Left lung (tissue), 10 donors: ENCODE data around the gene C1orf115. TPM values are rescaled to one million over a fixed set of nuclear protein-coding genes. Genes with fewer than 3 reads are reported as not detected.
"Not testable (repeated sequence)": the region's sequence is repeated elsewhere in the genome, so short reads cannot be mapped to it uniquely, and the experiment has no call there.

Experiments used
- ATAC-seq: fragments of 200-7000 bp; cut with Tn5 transposase; one replicate; pipeline ENCODE4 v1.9.1; 2020; ENCODE audit warnings: moderate library complexity
- DNase-seq, 4 donors: peaks; one replicate each; pipeline ENCODE4 v3.0.0-alpha.2; 2013 to 2020
- H3K27ac ChIP-seq, 2 donors: fragments of 200-600 bp; sonication (generic) in 1 of 2; one replicate each; pipeline versions ENCODE4 v1.5.0 to v1.8.0; 2020 to 2021
- H3K27me3 ChIP-seq, 2 donors: fragments of 200-600 bp; sonication (generic) in 1 of 2; one replicate each; pipeline versions ENCODE4 v1.5.0 to v1.8.0; 2020 to 2021
- H3K36me3 ChIP-seq, 2 donors: fragments of 200-600 bp; sonication (generic) in 1 of 2; one replicate each; pipeline versions ENCODE4 v1.5.0 to v1.8.0; 2020 to 2021
- H3K4me1 ChIP-seq, 2 donors: fragments of 200-600 bp; one replicate each; pipeline ENCODE4 v1.8.0; 2021
- H3K4me3 ChIP-seq, 2 donors: fragments of 200-600 bp; sonication (generic) in 1 of 2; one replicate each; pipeline versions ENCODE4 v1.5.0 to v1.8.0; 2020 to 2021; ENCODE audit warnings: mild to moderate bottlenecking in 1 of 2
- H3K9me3 ChIP-seq, 2 donors: fragments of 200-600 bp; sonication (generic) in 1 of 2; one replicate each; pipeline versions ENCODE4 v1.5.0 to v1.8.0; 2020 to 2021
- CTCF ChIP-seq, 2 donors: fragments of 200-600 bp; sonication (generic) in 1 of 2; IDR thresholded peaks; one replicate each; pipeline versions ENCODE4 v1.5.0 to v1.8.0; 2021; ENCODE audit warnings: antibody characterized with exemption in 2 of 2
- intact Hi-C, 2 donors: fragments of 100-400 bp; cut with DNase I; formaldehyde crosslinking; loops; one replicate each; pipeline versions ENCODE4 v1.11.2 to v1.14.2; 2022
- polyA plus RNA-seq, 6 donors: library from polyadenylated mRNA; unstranded; fragments of 120-200 nt; gene quantifications; one replicate each; pipeline ENCODE4 v1.2.1, GENCODE V29; 2013; ENCODE audit not compliant: insufficient read length in 6 of 6
- total RNA-seq, 2 donors: library from RNA; stranded (reverse); fragmentation: NEBNext Ultra II Directional; extraction: Animal tissue kit (Norgen Biotek cat#: 25700); gene quantifications; one replicate each; pipeline ENCODE4 v1.2.1, GENCODE V29; 2021
- donor health status: DM: no; HTN: yes; CAD: no.
- donor health status: DM: no; HTN: no; CAD: no.

C1orf115 gene
- total and polyA plus RNA-seq, 8 donors, result 13.1 to 25.0 (median 19.0) TPM

DNA sequence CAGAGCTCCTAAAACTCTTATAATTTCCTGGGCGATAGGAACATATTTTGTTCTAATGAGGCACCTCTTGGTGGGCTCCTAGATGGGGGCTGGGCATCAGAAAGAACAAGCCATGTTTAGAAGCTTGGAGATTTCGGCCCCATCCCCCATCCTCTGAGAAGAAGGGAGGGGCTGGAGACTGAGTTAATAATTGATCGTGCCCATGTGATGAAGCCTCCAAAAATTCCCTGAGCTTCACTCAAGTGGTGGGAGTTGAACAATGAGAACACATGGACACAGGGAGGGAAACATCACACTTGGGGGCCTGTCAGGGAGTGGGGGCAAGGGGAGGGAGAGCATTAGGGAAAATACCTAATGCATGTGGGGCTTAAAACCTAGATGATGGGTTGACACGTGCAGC lies 18.1 kb downstream of the C1orf115 start:
- intact Hi-C loops, result no loop called here
- Histone ChIP-seq H3K36me3 (no peaks in the 10 kb centered on the region), H3K4me1 (no peaks in the 10 kb centered on the region), H3K9me3 (no peaks in the 10 kb centered on the region), H3K4me3 (no peak overlapping the region), H3K27ac (no peak overlapping the region), H3K27me3 (no peaks in the 10 kb centered on the region)
- DNase-seq (no peak), ATAC-seq (no peak)
- no peak for TF ChIP-seq CTCF (IDR thresholded peaks at IDR 0.05)

DNA sequence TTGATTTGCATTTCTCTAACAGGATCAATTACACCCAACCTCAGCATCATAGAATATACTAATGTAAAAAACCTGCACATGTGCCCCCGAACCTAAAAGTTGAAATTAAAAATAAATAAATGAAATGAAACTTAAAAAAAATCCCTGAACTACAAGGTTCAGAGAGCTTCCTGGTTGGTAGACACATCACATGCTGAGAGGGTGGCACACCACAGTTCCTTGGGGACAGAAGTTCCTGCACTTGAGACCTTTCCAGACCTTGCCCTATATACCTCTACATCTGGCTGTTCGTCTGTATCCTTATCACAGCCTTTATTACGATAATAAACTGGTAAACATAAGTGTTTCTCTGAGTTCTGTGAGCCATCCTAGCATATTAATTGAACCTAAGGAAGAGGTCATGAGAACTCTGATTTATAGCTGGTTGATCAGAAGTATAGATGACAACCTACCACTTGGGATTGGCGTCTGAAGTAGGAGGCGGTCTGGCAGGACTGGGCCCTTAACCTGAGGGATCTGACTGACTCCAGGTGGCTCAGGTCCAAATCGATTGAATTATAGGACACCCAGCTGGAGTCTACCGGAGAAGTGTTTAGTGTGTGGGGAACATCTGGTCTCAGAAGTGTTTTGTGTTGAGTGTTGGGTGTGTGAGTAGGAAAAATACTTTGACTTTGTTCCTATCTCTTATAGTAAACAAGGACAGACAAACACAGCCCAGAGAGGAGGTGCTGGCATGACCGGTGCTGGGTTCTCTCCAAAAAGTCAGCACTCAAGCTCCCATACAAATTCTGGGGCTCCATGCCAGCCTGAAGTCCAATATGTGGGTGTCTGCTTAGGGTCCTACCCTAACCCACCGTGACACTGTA lies 19.0 kb downstream of the C1orf115 start:
- no peaks in the 10 kb centered on the region for H3K27me3 ChIP-seq
- ATAC-seq, result no peak
- no peak for TF ChIP-seq CTCF (IDR thresholded peaks at IDR 0.05)

DNA sequence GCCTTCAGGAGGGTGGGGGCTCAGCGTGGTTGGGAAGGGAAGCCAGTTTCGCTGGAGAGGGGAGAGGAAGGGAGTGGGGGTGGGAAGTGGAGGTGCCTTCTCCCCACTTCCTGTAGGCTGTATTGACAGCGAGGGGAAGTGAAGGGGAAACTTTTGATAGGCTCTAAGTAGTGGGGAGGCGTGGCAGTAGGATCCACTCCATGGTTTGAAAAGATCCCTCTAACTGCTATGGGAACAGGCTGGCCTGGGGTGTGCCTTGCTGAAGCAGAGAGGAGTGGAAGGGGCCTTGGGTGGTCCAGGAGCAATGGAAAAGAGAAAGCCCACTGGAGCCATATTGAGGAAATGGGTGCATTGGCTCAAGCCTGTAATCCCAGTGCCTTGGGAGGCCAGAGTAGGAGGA lies 20.2 kb downstream of the C1orf115 start:
- Histone ChIP-seq H3K4me1 (no peaks in the 10 kb centered on the region), H3K27ac (no peak overlapping the region), H3K27me3 (no peaks in the 10 kb centered on the region), H3K4me3 (no peak overlapping the region), H3K36me3 (no peaks in the 10 kb centered on the region), H3K9me3 (peaks cover 0 to 2% of the 10 kb centered on the region in 2 donors)
- no peak for TF ChIP-seq CTCF (IDR thresholded peaks at IDR 0.05)
- intact Hi-C loops, result no loop called here
- ATAC-seq (no peak), DNase-seq (no peak)

More for the DNA sequence above, 19.0 kb downstream of the C1orf115 start:
- Histone ChIP-seq H3K4me3 (no peak overlapping the region), H3K9me3 (no peaks in the 10 kb centered on the region), H3K36me3 (no peaks in the 10 kb centered on the region), H3K4me1 (no peaks in the 10 kb centered on the region), H3K27ac (no peak overlapping the region)
- DNase-seq, result no peak
- intact Hi-C loops, result no loop called here

DNA sequence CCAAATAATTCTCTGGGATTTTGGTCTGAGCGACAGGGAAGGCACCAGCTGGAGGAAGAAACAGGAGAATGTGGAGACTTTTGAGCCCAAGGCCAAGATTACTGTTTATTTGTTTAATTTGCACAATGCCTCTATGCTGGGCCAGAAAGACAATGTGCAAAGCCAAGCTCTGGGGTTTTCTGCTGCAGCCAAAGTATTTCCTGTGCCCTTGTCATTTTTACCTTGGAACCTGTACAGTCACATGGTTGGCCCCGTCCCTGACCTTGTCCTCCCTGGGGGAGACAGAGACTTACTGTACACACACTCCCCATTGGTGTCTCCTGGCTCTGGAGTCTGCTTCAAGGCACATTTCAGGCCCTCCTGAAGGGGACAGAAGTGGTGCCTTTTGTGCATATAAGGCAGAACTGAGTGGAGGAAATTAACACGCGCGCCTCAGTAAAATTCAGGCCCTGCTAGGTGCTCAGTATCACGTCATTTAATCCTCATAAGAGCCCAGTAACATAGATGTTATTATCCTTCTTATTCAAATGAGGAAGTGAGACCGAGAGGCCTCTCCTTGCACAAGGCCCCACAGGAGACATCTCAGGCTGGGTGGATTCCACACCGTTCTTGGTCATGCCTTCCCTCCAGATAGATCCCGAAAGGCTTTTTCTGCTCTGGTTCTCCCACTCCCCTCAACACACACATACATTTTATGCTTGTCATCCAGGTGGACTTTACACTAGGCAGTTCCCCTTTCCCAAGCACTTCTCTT lies 21.1 kb downstream of the C1orf115 start:
- Histone ChIP-seq H3K27me3 (no peaks in the 10 kb centered on the region), H3K27ac (no peak overlapping the region), H3K4me3 (no peak overlapping the region), H3K4me1 (no peaks in the 10 kb centered on the region), H3K36me3 (no peaks in the 10 kb centered on the region), H3K9me3 (peaks cover 0 to 10% of the 10 kb centered on the region in 2 donors)
- intact Hi-C loops, result no loop called here
- DNase-seq, result peak in 1 of 4 donors; percentile 20
- no peak for ATAC-seq
- TF ChIP-seq CTCF (IDR thresholded peaks at IDR 0.05), result no peak

- H3K4me3 ChIP-seq, DNase-seq, ATAC-seq, H3K4me1 ChIP-seq, H3K27me3 ChIP-seq, H3K27ac ChIP-seq, intact Hi-C loops, H3K36me3 ChIP-seq: not testable (repeated sequence)
- H3K9me3 ChIP-seq, result peaks cover 0 to 14% of the 10 kb centered on the region in 2 donors
Measured at GRCh38 chr1:220715986-220716385, 25.8 kb downstream of the C1orf115 start.
